CD4-positive, alpha-beta T cell treated with Interleukin-1 beta for 1 hour (primary cell): ENCODE measurements around the gene MKI67.
A peak's percentile ranks its signal among the peaks of the same experiment; 100 is the strongest.

Source experiments
- DNase-seq, 2 donors: peaks; one replicate each; pipeline ENCODE4 v3.0.0-alpha.2; 2020 to 2022

Gene MKI67

DNA sequence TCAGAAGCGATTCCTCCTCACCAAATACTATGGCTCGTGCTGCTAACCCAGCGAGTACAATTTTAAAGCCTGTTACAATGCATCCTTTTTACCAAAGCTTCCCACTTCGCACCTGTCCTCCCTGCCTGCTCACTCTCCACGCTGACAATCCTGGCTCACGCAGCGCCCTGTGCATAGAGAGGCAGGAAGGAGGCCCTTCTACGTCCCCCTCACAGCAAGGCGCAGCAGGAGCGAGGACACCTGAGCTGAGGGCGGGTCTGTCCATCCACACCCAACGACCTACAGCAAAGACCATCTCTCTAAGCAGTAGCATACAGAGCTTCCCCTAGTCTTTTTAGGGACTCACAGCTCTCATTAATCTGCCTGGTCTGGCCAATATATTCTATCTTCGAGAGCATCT lies 46.0 kb downstream of the MKI67 start:
- DNase-seq = no peak

DNA sequence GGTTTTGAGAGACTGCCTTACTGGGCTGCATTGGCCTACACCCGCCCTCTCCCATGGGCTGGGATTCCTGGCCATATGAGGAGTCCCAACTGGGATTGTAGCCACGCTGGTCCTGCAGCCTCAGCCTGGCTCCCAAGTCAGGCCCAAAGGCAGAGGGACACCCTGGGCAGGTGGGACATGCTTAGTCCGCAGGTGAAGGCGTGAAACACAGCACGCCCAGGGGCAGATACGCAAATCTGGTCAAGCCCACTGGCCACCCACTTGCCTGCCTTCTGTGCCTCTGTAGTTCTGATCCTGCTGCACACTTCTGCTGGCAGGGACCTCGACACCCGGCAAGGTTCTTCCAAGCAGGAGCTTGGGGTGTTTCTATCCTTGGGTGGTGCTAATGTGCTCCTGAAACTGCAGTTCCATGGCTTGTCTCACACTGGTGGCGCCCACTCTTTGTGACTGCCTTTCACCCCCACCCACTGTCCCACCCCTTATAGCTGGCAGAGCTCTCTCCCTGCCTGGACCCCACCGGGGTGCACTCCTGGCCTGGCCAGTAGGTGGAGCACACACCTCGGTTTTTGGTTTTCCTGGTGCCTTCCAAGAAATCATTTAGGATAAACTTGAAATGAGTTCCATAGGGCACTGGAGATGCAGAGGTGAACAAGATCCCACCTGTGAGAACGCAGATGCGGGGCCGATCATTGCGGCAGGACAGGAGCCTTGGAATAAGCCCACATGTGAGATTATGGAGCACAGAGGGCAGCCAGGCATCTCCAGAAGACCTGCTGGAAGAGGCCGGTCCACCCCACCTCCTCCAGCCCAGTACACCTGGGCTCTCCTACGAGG lies 47.9 kb downstream of the MKI67 start:
- peak; percentile 35 to 51 for DNase-seq

DNA sequence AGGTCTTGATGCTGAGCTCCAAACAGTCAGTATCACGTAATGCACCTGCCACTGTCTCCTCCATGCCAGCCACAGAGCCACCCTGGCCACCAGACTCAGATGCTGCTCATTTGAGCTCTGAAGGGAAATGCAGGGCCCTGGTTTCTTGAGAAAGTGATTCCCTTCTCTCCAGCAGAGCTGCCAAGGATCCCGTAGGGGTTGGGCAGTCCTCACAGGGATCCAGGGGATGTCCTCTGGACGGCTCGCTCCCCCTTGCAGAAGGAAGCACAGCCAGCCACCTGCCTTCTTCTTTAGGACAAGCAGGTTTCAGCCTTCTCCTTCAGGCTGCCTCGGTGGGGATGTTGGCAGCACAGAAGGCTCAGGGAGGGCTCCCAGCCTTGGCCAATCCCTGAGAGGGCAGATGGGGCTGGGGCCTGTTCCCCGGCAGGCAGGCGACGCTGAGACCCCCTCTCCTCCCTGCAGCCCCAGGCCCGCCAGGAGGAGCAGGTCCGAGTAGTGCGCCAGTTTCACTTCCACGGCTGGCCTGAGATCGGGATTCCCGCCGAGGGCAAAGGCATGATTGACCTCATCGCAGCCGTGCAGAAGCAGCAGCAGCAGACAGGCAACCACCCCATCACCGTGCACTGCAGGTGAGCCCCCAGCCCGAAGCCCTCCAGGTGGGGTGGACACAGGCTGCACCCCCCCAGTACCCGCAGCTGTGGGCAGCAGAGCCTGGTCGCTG lies 48.9 kb downstream of the MKI67 start:
- no peak for DNase-seq

DNA sequence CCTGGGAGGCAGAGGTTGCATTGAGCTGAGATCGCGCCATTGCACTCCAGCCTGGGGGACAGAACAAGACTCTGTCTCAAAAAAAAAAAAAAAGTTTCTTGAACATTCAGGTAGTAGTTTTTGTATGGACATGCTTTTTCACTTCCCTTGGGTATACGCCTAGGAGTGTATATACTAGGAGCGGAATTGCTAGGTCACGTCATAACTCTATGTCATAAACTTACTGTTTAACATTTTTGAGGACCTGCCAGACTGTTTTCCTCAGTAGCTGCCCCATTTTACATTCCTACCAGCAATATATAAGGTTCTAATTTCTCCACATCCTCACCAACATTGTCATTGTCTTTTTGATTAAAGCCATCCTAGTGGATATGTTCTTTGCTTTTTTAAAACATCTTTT lies 51.6 kb downstream of the MKI67 start:
- no peak for DNase-seq

DNA sequence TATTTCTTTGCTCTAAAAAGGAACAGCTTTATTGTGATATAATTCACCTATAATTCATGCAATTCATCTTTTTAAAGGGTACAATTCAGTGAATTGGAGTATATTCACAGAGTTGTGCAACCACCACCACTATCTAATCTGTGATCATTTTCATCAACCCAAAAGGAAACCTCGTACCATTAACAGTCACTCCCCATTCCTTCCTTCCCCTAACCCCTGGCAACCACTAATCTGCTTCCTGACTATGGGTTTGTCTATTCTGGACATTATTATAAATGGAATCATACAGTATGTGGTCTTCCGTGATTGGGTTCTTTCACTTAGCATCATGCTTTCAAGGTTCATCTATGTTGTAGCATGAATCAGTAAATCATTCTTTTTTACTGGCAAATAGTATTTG lies 52.3 kb downstream of the MKI67 start:
- DNase-seq = no peak

DNA sequence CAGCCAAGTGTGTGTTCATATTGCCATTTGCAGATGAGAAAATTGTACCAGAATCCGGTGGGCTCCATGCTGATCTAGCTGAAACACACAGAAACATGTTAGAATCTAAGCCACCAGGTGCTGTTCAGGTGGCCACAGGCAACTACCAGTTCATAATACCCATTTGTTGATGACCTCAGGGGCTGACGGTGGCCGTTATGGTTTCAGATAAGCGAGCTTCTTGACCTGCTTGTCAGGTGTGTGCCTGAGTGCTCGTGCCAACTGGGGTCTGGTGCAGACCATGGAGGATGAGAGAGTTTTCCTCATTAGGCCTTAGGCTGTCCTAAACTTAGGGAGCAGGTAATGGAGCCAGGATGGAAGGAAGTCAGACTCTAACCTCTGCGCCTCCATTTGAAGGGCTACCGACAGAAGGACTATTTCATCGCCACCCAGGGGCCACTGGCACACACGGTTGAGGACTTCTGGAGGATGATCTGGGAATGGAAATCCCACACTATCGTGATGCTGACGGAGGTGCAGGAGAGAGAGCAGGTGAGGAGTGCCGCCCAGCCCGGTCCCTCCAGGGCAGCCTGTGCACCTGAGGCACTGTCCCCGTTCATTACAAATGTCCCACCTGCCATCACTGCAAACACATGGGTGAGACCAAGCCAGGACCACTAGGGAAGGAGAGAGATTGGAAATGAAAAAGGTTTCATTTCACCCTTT lies 53.1 kb downstream of the MKI67 start:
- DNase-seq = no peak

DNA sequence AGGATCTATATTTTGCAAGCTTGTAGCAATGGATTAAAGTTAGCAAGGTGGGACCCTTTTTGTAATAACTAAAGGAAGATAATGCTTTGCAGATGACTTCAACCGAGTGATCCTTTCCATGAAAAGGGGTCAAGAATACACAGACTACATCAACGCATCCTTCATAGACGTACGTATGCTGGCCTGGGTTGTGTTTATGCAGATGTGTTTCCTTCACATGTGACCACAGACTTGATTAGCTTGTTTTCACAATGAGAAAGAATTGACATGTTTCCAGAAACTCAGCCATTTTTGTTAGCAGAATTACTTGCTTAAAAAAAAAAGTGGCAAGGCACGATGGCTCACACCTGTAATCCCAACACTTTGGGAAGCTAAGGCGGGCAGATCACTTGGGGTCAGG lies 54.2 kb downstream of the MKI67 start:
- no peak for DNase-seq

DNA sequence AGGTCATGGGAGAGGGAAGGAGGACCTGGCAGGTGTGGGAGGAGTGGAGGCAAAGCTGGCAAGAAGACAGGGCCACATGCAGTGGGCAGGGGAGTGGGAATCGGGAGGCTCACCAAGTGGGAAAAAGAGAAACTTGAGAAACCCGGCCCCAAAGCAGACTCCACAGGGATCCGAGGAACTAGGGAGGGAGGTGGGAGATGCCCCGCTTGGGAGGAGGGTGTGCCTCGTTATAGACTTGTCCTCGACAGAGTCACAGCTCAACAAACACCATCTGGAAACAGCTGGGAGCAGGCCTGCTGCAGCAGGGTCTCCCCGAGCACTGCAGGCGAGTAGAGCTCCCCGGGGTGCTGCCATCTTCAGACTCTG lies 54.8 kb downstream of the MKI67 start:
- DNase-seq = no peak

DNA sequence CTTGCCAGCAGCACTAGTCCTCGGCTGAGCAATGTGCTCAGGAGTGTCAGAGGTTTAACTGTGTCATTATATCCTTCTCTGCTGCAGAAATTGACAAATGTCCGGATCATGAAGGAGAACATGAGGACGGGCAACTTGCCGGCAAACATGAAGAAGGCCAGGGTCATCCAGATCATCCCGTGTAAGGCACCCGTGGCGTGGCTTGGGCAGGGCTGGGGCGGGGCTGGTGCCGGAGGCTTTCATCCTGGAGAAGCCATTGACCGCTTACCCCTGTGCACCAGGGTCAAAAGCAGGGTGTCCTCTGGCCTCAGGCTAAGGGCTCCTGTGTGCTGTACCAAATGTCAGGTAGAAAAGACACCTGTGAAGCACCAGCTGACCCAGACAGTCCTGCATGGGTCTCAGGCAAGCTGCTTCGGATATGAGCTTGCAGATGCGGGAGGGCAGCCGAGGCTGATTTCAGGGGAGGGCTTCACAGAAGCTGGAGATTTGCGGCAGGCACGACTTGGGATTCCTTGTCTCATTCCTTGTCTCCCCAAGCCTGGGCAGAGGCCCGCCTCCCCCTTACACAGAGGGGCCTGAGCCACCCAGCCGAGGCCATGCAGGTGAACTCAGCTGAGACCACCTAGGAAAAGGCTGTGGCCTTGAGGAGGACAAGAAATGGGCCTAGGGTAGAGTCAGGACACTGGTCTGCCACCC lies 55.4 kb downstream of the MKI67 start:
- DNase-seq = no peak

DNA sequence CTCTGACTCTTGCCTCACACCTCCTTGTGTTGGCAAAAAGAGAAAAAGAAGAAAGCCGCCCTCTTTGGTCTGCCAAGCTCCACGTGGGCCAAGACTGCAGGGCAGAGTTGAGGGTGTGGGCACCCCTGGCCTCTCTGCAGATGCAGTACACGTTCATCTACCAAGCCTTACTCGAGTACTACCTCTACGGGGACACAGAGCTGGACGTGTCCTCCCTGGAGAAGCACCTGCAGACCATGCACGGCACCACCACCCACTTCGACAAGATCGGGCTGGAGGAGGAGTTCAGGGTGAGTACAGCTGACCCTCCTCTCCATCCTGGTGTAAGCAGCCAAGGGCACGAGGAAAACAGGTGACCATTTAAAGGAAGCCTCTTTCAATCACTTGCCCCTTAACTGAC lies 56.1 kb downstream of the MKI67 start:
- DNase-seq = no peak

DNA sequence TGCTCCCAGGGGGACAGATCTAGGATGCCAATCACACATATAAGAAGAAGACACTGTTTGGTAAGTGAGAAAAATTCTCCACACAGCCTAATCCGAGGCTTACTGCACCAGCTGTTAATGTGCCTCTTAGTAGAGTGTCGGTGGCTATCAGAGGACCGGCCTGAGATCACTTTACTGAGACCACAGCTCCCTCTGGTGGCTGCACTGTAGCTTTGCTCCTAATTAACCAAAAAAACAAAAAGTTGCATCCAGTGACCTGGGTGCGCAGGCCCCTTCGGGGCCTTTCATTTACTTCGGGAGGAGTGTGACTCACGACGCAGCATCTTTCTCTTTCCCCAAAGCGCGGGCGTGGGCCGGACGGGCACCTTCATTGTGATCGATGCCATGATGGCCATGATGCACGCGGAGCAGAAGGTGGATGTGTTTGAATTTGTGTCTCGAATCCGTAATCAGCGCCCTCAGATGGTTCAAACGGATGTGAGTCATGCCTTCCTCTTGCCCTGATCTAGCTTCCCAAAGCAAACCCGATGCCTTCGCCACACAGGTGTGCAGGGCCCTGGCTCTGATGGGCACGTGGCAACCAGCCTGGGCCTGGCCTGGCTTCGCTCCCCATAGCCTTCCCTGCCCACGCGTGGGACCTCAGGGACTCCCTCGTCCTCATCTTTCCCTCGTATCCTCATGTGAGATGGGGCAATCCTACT lies 56.7 kb downstream of the MKI67 start:
- peak; percentile 79 to 83 for DNase-seq

DNA sequence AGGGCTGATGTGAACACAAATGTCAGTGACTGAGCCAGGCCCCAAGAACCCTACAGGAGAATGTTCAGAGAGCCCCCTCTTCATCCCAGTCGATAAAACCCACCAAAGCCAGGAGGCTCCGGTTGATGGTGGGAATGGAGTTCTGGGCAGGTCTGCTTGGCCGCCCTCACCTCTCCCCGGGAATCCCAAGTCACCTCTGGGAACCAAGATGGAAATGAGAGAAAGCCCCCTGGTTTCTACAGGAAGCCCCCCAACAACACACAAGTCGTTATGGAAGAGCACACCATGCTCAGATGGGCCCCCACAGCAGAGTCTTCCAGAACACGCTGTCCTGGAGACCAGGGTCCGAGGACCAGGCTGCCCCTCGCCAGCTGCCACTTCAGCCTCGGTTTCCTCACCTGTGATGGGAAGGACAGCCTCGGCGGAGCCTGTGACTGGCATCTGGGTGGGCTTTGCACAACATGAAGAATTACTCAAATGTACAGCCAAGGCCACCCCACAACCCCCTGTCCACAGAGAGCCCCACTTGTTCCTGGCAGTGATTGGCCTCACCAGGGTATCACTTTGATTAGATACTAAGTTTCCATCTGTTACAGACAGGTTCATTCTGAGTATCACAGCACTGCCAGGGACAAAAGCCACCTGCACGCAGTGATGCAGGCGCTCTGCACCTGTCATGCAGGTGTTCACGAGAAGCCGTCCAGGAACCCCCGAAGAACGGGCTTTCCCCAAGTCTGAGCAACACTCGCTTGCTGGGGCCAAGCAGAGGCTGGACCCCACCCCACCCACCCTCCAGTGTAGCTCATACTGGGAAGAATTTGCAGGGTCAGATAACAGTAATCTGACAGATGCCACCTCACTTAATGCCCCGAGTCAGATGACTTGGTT lies 57.6 kb downstream of the MKI67 start:
- DNase-seq = no peak

DNA sequence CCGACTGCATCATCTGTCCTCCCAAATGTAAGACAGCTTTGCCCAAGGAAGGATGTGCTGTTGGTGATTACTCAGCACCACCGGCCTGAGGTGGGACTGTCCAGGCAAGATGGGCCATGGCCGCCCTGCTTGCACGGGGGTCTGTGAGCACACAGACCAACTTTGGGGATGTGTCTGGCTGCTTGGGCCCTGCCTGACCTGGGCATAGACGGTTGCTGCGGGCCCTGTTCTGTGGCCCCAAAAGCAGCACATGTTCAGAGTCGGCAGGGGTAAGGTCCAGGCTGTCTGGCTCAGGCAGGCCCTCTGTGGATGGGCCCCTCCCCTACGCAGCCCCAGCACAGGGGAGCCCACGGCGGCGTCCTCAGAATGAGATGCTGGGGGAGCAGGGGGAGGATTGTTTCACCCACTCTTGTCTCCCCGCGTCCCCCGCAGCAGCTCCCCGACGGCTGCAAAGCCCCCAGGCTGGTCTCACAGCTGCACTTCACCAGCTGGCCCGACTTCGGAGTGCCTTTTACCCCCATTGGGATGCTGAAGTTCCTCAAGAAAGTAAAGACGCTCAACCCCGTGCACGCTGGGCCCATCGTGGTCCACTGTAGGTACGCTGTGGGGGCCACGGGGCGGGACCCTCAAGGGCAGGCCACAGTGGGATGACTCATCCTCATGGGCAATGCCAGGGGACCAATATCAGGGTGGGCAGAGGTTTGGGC lies 58.4 kb downstream of the MKI67 start:
- no peak for DNase-seq

DNA sequence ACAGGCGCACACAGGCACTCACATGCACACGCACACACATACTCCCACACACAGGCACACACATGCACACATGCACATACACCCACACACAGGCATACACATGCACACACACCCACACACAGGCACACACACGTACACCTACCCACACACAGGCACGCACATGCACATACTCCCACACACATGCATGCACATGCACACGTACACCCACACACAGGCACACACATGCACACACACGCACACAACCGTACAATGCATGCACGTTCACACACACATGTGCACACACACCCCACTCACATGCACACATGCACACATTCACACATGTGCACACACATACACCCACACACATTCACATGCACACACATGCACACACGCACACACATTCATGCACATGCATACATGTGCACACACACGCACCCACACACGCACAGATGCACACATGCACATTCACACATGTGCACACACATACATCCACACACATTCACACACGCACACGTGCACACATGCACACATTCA lies 59.3 kb downstream of the MKI67 start:
- DNase-seq = no peak

DNA sequence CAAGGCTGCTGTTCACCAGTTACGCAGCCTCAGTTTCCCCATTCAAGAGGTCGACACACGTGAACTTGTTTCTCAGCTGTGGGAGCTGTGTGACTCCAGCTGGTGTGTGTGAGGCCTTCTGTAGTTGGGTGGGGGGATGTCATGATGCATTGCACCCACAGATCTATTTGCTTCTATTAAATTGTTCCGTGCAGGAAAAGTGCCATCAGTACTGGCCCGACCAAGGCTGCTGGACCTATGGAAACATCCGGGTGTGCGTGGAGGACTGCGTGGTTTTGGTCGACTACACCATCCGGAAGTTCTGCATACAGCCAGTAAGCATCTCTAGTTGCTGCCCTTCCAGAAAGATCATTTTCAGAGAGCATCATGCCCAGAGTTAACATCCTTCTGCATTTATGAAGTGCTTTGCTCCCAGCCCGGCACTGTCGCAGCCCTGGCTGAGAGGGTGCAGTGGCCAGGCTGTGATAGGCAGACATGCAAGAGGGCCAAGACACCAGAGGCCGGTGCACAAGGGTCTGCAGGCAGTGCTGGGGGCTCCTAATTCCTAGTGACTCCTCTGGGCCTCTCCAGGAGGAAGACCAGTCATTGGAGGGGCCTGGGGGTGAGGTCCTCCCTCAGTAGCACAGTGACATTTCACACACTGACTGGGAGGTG lies 60.2 kb downstream of the MKI67 start:
- no peak for DNase-seq

DNA sequence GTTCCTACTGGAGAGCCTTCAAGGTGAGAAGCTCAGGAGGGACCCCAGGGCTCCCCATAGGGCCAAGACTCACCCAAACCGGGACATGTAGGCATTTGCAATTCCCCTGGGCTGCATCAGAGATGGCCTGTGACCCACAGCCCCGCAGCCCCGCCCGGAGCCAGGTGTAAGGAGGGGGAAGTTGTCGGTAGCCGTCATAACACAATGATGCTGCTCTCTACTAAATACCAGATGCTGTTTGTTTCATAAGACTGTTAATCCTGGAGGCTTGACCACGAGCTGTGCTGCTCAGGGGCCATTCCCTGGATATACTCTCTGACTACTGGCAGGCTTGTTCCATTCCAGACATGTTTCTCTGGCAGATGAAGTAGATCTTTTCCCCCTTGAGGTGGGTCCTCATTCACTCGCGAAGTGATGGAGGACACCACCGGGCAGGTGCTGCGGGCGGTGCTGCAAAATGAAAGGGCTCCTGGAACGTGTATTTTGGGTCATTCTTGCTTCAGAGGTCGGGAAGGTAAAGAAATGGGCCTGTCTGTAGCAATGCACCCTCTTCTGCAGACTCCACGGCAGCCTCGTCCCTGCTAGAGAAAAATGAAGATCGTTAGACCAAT lies 61.1 kb downstream of the MKI67 start:
- no peak for DNase-seq

DNA sequence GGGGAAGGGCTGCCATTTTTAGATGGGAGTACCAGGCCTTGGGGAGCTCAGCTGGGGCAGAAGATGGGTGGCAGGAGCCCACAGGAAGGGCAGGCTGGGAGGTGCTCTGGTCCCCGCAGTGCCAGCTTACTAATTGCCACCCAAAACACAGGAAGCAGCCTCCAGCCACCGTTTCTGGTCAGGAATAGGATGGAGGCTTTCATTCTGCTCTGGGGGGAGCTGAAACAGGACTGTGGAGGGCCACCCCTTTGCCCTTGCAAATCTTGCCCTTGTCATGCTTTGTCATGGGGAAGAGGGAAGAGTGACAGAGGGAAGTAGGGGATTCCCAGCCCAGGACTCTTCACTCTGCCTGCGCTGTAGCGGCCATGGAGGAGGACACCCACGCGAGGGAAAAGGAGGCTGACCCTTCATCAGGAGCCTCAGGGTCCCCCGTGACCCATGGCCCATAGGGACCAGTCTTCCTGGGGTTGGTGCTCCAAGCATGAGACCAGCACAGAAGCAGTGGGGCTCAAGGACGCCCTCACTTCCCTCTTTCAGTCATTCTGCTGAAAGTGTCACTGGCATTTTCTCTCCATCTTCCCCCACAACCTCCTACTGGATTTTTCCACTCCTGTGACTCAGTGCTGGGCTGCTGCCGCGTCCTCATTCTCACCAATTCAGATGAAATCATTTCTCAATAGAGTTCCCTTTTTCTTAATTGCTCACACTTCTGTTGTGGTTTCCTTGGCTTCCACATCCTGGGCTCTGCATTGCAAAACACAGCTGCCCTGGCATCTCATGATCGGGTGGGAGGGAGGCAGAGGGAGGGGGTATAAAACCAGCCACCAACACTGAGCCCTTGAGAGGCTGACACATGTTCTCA lies 61.9 kb downstream of the MKI67 start:
- DNase-seq = peak; percentile 69 to 84

DNA sequence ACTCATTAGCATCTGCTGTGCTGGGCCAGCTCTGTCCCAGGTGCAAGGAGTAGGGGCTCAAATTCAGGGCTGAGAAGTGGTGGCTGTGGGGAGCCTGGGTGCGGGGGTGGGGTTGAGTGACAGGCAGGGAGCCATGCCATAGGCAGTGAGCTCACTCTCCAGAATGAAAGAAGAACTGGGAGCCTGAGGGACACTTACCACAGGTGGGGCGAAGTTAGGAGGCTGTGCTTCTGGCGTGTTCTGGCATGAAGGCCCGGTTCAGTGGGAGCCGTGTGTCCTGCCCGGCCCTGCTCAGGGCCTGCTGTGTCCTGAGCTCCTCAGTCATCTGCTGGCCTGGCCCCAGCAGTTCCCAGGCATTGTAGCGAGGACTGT lies 62.5 kb downstream of the MKI67 start:
- DNase-seq = no peak
